ENCODE results near the gene ROBO4.

ROBO4 gene

DNA sequence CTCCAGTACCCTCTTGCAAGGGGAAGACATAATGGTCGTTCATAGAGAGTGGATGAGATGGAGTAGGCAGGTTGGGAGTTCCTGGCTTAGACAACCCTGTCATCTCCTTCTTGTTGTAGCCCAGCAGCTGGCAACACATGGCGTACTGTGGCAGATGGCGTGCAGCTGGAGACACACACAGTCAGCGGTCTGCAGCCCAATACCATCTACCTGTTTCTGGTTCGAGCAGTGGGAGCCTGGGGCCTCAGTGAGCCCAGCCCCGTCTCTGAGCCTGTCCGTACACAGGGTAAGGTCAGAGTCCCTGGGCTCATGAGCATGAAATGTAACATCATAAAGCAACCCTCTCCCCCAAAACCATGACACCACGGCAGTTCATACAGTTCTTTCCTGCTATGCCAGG is 23.7 kb downstream of the ROBO4 start:
- no peak for DNase-seq (ENCODE audit: low spot score)

DNA sequence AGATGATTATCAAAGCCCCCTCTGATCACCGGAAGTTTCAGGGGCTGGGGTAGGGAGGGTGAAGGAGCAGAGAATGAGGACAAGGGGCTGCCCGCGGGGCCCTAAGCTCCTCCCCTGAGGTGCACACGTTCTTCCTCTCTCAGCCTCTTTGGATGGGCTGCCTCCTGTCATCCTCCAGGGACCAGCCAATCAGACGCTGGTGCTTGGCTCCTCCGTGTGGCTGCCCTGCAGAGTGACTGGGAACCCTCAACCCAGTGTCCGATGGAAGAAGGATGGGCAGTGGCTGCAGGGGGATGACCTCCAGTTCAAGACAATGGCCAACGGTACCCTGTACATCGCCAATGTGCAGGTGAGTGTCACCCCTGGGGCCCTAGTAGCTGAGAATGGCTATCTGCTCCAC is 24.9 kb downstream of the ROBO4 start:
- DNase-seq (ENCODE audit: low spot score), result no peak

DNA sequence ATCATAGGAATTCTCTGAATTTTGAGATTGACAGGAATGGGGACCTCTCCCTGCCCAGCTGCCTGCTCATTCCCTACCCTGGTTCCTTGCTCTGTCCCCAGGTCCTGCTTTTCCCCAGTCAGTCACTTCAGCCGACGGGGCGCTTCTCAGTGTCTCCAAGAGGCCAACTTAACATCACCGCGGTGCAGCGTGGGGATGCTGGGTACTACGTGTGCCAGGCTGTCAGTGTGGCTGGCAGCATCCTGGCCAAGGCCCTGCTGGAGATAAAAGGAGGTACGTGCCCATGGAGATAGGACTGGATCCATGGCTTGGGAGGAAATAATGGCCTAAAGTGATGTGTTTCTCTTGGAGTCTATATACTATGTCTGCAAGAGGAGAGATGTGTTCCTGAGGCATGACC is 25.4 kb downstream of the ROBO4 start:
- no peak for DNase-seq (ENCODE audit: low spot score)

DNA sequence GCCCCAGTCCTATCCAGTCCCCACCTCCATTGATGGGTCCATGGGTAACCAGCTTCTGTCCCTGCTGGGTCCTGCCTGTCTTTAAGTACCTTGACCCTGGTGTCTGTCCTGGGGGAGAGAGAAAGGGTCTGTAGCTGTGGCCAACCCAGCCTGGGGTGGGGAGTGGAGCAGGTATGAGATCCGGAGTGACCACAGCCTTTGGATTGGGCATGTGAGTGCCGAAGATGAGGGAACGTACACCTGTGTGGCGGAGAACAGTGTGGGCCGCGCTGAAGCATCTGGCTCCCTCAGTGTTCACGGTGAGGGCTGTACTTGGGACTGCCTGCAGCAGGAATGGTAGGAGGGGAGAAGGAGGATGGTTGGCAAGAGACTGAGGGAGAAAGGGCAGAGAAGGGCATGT is 27.2 kb downstream of the ROBO4 start:
- DNase-seq (ENCODE audit: low spot score), result no peak

DNA sequence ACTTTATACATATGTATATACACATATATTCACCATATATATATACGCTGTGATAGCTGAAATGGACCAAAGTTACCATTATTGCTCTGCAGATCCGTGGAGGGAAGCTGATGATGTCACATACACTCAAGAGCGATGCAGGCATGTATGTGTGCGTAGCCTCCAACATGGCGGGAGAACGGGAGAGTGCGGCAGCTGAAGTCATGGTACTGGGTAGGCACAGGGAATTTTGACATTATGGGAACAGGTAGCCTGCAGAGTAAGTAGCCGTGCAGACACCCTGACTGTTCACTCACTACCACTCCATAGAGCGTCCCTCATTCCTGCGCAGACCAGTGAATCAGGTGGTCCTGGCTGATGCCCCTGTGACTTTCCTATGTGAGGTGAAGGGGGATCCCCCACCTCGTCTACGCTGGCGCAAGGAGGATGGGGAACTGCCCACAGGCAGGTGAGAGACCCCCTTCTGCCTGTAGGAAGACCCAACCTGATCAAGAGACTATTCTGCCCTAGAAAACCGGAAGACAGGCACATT is 27.7 kb downstream of the ROBO4 start:
- no peak for DNase-seq (ENCODE audit: low spot score)

DNA sequence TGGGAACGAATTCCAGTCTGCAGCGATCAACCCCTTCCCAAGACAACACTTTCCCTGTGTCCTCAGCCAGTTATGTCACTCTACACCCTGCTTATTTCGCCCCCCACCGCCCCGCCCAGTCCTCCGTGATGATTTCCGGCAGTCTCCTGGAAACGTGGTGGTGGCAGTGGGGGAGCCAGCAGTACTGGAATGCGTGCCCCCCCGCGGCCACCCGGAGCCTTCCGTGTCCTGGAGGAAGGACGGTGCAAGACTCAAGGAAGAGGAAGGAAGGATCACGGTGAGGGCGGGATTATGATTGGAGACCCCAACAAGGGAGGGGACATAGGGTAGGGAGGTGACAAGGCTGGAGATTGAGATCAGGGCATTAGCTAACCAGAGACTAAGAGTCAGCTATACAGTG is 28.3 kb downstream of the ROBO4 start:
- DNase-seq (ENCODE audit: low spot score), result no peak

DNA sequence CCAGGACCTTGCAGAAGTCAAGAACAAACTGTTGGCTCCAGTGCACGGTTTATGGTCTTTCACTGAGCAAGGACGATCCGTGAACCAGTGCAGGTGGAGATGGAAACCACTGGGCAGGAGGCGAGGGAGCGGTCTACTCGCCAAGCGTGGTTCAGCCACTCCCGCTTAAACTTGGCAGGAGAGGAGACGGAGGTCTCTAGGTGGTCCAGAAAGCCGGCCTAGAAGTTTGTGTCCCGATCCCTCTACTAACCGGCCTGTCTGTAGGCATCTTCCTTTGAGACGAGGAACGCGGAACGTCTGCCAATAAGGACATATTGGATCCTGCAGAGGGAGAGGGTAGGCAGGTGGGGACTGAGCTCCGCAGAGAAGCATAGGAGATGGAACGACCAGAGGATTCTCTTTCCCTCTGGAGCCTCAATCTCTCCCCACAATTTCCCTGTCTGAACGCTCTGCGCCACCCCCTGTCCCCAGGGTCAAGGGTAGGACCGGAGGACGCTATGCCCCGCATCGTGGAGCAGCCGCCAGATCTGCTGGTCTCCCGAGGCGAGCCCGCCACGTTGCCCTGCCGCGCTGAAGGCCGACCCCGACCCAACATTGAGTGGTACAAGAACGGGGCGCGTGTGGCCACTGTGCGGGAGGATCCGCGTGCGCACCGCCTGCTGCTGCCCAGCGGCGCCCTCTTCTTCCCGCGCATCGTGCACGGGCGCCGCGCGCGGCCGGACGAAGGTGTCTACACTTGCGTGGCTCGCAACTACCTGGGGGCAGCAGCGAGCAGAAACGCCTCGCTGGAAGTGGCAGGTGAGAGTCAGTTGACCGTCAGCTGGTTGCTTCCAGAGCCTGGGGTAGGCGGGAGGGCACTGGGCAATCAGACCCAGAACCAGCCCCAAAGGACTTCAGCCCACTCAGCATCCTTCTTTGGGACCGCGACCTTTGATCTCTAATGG is 29.1 kb downstream of the ROBO4 start:
- no peak for DNase-seq (ENCODE audit: low spot score)

DNA sequence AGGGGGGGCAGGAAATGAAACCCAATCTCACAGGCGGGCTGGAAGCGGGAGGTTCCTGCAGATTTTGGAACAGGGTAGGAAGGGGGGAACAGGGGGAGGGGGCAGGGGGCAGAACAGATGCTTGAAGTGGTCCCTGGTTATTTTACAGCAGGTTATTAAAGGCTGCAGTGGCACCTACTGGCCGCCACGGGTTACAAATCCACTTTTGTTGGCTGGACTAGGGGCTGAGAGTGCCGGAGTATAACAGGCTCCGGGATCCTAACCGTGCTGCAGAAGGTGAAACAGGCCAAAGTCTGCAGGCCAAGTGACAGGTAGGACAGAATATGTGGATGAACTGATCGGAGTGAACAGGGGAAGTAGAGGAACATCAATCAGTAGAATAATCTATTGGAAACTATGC is 30.0 kb downstream of the ROBO4 start:
- DNase-seq (ENCODE audit: low spot score), result no peak

DNA sequence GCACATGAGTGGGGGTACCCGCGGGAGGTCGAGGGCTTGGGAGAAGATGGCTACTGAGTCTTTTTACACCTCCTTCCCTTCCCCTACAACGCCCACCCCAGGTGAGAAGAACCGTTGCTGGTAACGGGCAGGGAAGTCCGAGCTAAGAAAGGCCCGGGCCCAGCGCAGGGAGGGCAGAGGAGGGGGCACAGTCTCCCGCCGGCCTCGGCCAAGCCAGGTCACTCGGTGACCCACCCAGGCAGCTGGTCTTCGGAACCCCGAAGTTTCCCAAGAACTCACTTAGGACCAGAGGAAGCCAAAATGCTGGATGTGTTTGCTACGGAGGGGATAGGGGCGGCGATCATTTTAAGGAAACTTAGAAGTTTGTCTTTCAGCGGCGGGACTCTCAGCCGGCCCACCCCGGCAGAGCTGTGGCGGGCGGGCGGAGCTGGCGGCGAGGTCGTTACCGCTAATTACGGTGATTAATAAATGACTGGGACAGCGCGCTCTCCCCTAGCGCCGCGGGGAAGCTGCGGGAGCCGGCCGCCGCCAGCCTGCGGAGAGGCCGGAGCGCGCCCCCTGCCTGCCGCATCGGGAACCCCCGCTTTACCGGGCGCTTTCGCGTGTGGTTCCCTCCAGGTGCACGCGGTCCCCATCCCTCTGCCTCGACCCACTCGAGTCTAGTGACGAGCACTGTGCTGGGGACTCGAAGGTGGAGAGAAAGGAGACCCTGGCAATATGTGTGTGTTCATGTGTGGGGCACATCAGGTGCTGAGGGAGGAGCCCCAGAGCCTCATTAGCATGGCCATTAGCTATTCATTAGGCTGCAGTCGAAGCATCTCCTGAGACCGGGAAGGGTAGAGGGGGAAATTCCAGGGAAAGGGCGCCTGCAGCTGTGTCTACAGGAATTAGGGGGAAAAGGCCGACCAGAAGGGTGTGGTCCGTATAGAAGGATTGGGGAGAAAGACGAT is 31.5 kb downstream of the ROBO4 start:
- no peak for DNase-seq (ENCODE audit: low spot score)

DNA sequence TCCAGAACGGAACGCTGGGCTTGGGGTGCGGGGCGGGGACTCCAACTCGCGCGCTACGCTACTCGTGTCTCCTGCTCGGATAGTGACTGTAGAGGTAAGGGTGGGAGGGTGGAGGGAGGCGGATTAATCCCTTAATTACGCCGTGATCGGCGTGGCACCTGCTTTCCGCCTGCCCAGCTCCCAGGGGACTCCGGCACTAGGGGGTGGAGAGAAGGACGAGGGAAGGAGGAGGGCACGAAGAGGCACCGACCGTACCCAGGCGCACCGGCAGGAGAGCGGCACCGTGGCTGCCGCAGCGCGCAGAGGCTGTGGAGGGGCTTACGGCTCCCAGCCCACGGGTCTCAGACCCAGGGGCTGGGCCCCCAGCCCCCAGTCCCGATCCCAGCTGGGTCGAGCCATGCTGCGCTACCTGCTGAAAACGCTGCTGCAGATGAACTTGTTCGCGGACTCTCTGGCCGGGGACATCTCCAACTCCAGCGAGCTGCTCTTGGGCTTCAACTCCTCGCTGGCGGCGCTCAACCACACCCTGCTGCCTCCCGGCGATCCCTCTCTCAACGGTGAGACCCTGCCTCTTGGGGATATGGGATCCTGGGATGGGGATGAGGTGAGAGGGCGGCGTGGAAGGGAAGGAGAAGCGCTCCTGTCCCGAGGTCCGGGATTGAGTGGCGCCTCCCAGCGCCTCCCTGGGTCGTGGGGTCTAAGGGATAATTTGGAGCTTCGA is 32.3 kb downstream of the ROBO4 start, which contains the start of gene ROBO3:
ROBO3 (plus strand) TSS at position 252 of the 721 bp plus-strand sequence; CDS start at position 398, 146 bp downstream.
- DNase-seq (ENCODE audit: low spot score), result no peak

DNA sequence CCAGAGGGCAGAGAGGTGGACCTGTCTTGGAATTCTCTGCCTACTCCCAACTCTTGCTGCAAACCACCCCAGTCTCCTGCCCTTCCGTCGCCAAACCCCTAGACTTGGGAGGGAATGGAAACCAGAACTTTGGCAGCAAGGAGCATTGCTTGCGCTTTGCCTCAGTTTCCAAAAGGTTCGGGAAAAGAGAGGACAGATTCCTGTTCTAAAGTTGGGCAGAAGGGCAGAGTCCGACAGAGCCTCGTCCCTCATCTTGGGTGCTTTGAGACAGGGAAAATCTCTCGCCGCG is 32.8 kb downstream of the ROBO4 start:
- DNase-seq (ENCODE audit: low spot score), result no peak

DNA sequence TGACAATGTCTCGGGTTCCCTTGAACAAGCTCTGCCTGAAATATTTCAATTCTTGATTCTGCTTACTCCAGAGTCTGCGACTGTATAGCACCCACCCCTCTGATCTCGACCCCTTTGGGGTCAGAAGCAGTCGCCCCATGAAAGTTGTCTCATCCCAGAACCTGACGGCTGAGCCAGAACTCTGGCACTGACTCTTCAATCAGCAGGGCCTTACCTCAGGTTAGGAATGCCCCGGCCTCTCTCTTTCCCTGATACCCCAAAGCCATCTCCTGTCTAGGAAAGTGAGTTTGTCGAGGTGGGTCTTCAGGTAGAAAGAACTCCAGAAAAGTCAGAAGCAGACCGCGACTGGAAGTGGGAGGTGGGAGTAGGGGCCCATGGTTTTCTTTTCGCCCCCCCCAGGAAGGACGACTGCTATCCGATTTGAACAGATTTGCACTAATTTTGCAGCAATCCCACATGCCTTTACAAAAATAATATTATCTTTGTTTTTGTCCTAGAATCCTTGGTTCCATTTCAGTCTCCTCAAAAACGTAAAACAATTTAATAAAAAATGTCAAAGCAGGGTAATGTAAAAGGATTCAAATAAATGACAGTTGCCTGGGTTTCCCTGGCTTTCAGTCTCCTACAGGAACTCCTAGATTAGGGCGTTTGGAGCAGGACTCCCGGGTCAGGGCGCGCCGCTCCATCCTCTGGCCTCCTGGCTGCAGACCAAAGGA is 33.3 kb downstream of the ROBO4 start:
- DNase-seq (ENCODE audit: low spot score), result no peak

DNA sequence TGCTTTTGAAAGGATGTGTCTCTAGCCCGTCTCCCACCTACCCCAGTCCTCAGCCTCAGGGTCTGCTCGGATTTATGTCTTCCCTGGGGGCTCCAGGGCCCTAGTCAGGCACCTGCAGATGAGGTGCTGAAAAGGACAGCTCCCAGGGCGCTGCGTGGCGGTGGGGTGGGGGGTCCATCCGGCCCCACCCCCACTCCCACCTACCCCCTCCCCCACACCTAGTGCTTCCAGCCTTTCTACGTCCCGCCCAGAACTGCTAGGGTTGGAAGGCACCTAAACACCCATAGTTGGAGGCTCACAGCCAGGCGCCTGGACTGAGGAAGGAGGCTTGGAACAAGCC is 33.9 kb downstream of the ROBO4 start:
- no peak for DNase-seq (ENCODE audit: low spot score)

DNA sequence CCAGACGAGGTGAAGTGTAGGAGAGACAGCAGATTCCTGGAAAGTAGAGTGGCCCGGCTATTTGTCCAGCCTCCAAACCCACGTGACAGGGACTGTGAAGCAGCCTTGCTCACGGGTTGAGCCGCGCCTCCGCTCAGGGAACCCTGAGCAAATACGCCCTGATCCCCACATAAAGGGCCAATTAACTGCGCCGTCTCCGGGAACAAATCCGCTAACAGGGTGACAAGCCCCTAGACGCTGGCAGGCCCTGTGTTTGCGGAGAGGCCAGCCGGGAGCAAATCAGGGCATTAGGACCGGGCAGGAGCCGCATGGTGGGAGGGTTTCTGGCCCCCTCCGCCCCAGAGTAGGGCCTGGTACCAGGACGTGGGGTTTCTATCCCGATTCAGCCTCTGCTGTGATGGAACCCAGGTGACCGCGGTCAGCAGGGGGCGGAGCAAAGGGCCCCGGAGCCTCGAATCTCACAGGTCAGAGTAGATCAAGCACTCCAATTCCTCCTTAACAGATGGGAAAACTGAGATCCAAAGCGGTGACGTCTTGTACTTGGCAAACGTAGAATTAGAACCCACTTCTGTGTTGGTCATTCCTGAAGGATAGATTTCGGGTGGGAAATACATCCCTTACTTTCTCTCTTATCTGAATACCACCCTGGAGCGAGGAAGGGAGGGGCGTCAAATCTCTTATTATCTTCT is 34.4 kb downstream of the ROBO4 start:
- no peak for DNase-seq (ENCODE audit: low spot score)

DNA sequence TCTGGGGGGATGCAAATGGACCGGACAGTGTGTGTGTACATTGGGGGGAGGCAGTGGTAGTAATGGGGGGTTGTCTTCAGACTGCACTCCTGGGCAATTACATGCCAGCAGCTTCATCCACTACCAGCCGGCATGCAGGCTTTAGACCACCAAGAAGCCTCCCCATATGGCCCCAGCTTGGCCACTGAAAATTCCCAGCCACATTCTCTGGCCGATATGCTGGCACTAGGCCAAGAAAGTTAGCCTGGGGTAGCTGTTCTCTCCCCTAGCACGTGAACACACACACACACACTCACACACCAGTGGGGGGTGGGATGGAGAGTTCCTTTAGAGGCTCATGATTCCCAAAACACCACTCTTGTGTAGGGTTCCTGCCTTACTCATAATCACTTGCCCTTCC is 36.0 kb downstream of the ROBO4 start:
- no peak for DNase-seq (ENCODE audit: low spot score)

DNA sequence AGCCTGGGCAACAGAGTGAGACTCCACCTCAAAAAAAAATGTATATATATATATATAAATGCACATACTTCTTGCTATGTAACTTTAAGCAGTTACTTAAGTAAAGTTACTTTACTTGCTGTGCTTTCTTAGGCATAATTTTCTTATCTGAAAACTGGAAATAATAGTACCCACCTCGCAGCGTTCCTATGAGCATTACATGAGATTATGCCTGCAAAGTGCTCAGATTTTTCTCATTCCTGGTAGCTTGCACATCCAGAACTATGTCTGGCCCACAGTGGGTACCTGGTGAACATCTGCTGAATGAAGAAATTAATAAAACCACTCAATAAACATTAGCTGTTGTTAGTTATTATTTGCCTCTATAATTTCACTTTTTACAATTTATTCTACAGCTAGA is 38.5 kb downstream of the ROBO4 start:
- DNase-seq (ENCODE audit: low spot score), result no peak

DNA sequence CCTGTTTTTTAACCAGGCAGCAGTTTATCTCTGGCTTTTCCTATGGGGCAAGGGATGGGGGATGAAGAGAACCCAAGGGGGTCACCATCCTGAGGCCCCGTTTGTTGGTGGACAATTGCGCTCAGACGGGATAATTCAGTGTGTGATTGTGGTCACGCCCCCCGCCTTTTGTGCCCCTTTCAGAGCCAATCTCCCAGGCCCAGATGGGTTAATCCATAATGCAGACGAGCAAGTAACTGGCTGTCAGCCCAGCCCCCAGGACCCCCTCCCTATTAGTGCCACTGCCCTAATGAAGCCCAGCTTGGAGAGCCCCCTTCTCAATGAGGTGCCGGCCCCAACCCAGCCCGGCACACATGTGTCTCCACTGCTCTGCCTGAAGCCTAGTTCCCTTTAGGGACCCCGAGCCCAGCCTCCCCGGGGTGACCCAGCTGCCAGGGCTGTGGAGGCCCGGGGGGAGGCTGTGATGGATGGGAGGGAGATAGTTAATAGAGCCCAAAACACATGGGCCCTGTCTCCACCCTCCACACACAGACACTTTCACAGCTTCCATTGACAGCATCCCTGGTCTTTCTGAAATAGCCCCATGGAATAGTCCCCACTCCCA is 51.5 kb downstream of the ROBO4 start:
- no peak for DNase-seq (ENCODE audit: low spot score)

DNA sequence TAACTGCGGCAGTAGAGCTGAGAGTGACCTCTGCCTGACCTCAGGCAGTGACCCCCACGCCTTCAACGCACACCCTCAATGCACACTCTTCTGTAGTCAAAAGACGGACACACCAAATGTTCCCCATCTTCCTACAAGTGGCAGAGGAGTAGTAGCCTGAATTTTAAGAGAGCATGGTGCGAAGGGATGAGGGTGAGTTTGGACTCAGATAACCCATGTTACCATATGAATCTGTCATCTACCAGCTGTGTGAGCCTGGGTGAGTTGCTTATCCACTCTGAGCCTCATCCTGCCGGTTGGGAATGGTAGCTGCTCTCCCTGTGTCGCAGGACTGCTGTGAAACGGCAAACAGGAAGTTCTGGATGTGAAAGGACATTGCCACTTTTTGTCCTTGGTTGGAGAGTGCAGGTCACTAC is 53.0 kb downstream of the ROBO4 start:
- no peak for DNase-seq (ENCODE audit: low spot score)

DNA sequence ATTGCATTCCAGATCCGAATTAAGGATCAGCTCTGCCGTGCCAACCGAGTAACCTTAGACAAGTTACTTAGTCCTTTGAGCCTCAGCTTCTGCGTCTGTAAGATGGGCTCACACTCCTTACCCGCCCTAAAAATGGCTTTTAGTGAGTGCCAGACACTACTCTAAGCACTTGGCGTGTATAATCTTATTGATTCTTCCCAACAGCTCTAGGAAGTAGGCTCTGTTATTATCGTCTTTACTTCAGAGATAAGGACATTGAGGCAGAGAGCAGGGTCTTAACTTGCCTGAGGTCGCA is 54.1 kb downstream of the ROBO4 start:
- no peak for DNase-seq (ENCODE audit: low spot score)

DNA sequence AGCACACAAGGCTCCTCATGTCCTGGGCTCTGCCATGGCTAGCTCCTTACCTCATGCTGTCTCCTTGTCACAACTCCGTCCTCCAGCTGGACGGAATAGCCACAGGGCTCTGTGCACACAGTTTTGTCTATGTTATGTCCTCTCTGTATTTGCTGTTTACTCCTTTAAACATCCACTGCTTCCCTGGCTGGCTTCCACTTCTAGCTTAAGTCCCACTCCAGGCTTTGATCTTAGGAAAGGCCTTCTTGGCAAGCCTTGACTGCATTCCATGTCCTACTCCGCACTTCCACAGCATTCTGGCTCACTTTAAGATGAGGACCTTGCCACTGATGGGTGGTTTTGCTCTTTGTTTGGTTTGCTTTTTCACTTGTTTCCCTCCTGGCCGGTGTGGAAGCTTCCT is 55.4 kb downstream of the ROBO4 start:
- no peak for DNase-seq (ENCODE audit: low spot score)

Measured in SK-N-DZ (cell line).